ENCODE data around the gene MANEAL.
"Not testable (repeated sequence)": the region's sequence is repeated elsewhere in the genome, so short reads cannot be mapped to it uniquely, and the experiment has no call there.

The MANEAL gene

GRCh38 chr1:37793773-37794371 lies at the start of gene MANEAL:
Gene MANEAL (plus strand): TSS chr1:37793847. CDS start chr1:37794183, 336 bp downstream.
- DNase-seq (ENCODE audit: low read depth in 2 of 2), result no peak

- no peak for DNase-seq (ENCODE audit: low read depth in 2 of 2)
These were observed 46.8 kb upstream of the MANEAL start for GRCh38 chr1:37746806-37747205.

- DNase-seq (ENCODE audit: low read depth in 2 of 2), result no peak
These were observed 45.1 kb upstream of the MANEAL start for GRCh38 chr1:37748565-37748964.

- DNase-seq (ENCODE audit: low read depth in 2 of 2), result no peak
These were observed 41.4 kb upstream of the MANEAL start for GRCh38 chr1:37752213-37752582.

- no peak for DNase-seq (ENCODE audit: low read depth in 2 of 2)
These were observed 40.8 kb upstream of the MANEAL start for GRCh38 chr1:37752583-37753471.

GRCh38 chr1:37753473-37754321 lies 40.0 kb upstream of the MANEAL start:
- DNase-seq (ENCODE audit: low read depth in 2 of 2), result no peak

- DNase-seq (ENCODE audit: low read depth in 2 of 2), result no peak
These were observed 38.4 kb upstream of the MANEAL start for GRCh38 chr1:37755290-37755689.

- DNase-seq (ENCODE audit: low read depth in 2 of 2), result no peak
These were observed 37.6 kb upstream of the MANEAL start for GRCh38 chr1:37755951-37756560.

- no peak for DNase-seq (ENCODE audit: low read depth in 2 of 2)
These were observed 34.2 kb upstream of the MANEAL start for GRCh38 chr1:37759451-37759850.

- DNase-seq (ENCODE audit: low read depth in 2 of 2), result no peak
These were observed 32.1 kb upstream of the MANEAL start for GRCh38 chr1:37761416-37762095.

GRCh38 chr1:37762516-37762915 lies 31.1 kb upstream of the MANEAL start:
- no peak for DNase-seq (ENCODE audit: low read depth in 2 of 2)

- DNase-seq (ENCODE audit: low read depth in 2 of 2), result no peak
These were observed 29.7 kb upstream of the MANEAL start for GRCh38 chr1:37763791-37764413.

- DNase-seq (ENCODE audit: low read depth in 2 of 2), result no peak
These were observed 29.2 kb upstream of the MANEAL start for GRCh38 chr1:37764414-37764825.

- DNase-seq (ENCODE audit: low read depth in 2 of 2), result no peak
These were observed 28.7 kb upstream of the MANEAL start, which contains the start of gene EPHA10 for GRCh38 chr1:37764888-37765441. Gene EPHA10 (minus strand): TSS chr1:37765120. CDS start chr1:37765066, 54 bp downstream.

GRCh38 chr1:37765916-37766664 lies 27.6 kb upstream of the MANEAL start:
- no peak for DNase-seq (ENCODE audit: low read depth in 2 of 2)

GRCh38 chr1:37767488-37767887 lies 26.2 kb upstream of the MANEAL start:
- no peak for DNase-seq (ENCODE audit: low read depth in 2 of 2)

GRCh38 chr1:37771440-37771839 lies 22.2 kb upstream of the MANEAL start:
- not testable (repeated sequence) for DNase-seq (ENCODE audit: low read depth in 2 of 2)

- no peak for DNase-seq (ENCODE audit: low read depth in 2 of 2)
These were observed 16.6 kb upstream of the MANEAL start for GRCh38 chr1:37776946-37777516.

- DNase-seq (ENCODE audit: low read depth in 2 of 2), result no peak
These were observed 15.0 kb upstream of the MANEAL start for GRCh38 chr1:37778654-37779053.
